M059J (cell line): ENCODE data around the gene EPX. TPM values are rescaled to one million over a fixed set of nuclear protein-coding genes. Genes with fewer than 3 reads are reported as not detected.
A peak's percentile ranks its signal among the peaks of the same experiment; 100 is the strongest.

Experiments
- DNase-seq: peaks from one replicate; pipeline ENCODE4 v3.0.0-alpha.2; 2012; ENCODE audit warnings: low read depth
- total RNA-seq: library from RNA; depleted of rRNA; stranded (reverse); fragments of >200 nt; shearing (Covaris generic); gene quantifications from 2 replicates; pipeline ENCODE4 v1.2.3, GENCODE V29; 2014

Gene EPX
- total RNA-seq, 1 experiment from 2014 or later, result not detected

DNA sequence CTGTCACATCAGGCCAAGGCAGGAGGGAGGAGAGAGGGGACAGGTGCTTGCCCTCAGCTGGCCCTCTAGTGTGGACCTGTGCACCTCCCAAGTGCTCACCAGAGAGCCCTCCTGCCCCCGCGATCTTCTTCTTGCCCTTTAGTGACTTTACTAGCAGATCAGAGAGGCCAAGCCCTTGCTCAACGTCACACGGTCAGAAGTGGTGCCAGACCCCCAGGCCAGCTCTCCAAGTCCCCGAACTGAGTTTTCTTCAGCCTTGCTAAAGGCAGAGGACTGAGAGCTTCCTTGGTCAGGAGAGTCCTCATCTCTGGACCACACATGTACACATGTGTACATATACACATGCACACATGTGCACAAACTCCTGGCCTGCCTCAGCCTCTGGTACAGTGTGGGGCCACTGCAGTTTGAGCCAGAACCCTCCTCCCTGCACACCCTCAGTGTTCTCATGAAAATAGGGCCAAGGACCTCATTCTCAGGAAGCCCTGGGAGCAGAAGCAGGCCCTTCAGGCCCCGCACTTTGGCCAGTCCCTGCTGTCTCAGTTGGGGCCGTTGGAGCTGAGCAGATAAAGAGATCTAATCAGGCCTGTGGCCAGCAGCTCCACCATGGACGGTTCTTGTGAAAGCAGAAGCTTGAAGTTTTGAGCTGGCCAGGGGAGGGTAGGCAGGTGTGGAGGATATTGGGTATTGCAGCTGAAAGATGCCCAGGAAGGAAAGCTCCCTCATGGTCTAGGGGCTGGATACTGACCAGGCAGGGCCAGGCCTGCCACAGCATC, 7.4 kb upstream of the EPX start:
- no peak for DNase-seq

DNA sequence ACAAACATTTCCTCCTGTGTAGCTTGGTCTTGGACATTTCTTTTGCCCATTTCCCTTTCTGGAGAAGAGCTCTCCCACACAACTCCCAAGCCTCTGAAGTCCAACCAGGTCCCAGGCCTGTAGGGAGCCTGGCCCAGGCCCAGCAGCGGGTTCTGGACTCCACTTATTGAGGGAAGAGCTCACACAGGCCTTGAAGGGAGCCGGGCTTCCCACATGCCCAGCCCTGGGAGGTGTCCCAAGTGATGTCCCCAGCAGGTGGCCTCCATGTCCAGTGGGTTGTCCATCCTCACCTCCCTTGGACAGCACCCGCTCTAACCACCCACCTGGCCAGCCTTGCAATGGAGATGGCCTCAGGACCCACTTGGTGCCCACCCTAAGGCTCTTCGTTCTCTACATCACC, 5.9 kb upstream of the EPX start:
- no peak for DNase-seq

DNA sequence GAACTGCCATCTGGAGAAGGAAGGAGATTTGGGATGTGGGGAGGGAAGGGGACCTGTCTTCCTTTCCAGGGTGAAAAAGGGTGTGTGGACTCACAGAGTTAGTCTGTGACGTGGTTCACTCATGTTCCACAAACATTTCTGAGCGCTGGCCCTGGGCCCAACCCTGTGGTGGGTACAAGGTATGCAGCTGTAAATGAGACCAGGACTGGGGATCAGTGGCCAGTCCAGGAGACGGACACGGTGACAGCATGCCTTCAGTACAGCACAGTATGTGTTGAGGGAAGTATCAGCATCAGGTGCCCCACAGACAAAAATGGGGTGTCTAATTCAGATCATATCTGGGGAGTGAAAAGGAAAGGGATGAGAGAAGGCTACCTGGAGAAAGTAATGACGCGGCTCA, 5.5 kb upstream of the EPX start:
- no peak for DNase-seq

DNA sequence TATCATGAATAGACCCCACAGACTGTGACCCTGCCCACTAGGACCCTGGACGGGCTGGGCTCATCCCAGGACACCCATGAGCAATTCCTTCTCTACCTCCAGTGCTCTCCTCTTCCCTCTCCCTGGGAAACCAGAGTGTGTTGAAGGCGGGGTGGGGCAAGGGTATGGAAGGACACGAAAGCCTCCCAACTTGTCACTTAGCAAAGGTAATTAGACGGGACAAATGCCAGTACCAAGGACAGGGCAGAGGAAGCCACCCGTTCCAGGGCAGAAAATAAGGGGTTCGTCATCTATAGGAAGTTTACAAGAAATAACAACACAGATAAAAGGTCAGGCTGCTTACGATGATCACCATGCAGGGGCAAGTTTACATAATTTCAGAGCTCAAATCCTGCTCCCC, 4.9 kb upstream of the EPX start:
- DNase-seq, result no peak

DNA sequence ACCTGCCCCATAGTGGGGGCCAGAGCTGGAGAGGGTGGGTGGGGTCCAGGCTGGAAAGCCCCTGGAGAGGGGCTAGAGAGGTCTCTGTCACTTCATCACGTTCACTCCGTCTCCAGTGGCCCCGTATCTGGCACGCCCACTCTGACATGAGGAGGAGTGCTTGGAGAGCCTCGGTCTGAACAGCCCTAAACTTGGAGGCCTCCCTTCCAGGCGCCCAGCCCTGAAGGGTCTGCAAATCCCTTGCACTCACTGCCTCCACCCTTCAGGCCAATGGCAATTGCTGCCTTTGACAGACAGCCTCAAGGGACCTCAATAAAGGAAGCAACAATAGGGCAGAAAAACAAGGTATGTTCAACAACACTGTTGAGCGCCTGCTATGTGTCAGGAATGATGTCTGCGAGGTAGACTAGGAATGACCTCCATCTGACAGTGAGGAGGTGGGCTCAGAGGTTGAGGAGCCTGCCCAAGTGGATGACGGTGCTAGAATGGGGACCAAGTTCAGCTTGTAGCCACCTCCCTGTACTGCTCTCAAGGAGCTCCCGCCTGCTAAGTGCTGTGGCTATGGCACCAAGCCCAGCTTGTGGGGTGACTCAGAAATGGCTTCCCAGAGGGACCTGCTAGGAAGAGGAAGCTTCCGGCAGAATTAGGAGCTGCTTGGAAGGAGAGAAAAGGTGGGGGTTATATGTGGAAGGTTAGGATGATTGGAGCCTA, 2.9 kb upstream of the EPX start:
- DNase-seq, result peak; percentile 94

DNA sequence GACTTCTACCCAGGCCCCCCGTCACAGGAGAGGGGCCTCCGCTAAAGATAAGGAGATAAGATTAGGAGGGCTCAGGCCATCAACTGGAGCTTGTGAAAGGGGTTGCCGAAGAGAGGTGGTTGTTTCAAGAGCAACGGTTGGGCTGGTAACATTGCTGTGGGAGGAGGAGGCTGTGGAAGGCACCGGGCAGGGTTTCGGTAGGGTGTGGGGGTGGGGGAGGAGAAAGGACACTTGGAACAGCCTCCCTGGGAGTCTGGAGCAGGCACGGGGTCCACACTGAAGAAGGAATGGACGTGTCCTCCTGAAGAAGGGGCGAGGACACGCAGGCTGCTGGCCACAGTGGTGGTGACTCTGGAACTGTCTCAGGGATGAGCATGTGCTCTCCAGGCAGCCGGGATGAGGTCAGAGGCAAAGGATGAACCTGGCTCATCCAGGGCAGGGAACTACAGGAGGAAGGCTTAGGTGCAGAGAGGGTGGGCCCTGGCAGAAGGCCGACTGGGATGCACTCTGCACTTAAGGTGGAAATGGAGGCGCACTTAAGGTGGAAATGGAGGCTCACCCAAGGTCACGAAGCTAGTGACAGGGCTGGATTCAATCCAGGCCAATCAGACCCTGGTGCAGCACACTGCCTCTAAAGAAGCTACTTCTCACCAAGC, 1.2 kb upstream of the EPX start:
- no peak for DNase-seq

DNA sequence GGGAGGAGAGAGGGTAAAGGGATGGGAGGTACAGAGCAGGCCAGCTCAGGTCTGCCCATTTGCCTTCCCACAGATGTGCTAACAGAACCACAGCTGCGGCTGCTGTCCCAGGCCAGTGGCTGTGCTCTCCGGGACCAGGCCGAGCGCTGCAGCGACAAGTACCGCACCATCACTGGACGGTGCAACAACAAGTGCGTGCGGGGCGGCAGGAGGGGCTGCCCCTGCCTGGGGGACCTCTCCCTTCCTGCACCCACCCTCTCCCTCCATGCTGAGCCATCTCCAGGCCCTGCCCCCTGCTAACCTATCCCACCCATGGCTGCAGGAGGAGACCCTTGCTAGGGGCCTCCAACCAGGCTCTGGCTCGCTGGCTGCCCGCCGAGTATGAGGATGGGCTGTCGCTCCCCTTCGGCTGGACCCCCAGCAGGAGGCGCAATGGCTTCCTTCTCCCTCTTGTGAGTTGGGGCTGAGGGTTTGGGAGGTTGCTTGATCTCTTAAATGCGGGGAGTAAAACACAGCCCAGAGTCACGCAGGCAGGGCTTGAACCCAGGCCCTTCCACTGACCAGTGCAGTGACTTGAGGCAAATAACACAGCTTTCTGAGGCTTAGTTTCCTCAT, 1.2 kb downstream of the EPX start:
- DNase-seq, result no peak

DNA sequence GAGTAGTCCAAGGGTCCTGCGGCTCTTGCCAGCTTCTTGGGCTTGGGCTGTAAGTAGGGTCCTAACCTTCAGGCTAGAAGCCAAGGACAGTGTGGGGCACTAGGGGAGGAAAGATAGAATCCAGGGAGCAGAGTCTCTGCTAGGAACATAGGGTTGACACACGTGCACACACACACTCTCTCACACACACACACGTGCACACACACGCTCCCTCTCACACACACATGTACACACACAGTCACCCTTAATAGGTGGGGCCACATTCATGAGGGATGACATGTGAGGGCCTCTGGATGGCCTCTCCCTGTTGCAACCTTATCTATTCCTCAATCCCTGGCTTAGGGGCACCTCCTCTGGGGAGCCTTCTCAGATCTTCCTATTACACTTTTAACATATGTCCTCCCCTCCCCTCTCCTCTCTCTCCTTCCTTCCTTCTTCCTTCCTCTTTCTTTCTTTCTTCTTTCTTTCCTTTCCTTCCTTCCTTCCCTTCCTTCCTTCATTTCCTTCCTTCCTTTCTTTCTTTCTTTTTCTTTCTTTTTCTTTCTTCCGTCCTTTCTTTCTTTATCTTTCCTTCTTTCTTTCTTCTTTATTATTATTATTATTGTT, 3.1 kb downstream of the EPX start:
- no peak for DNase-seq

DNA sequence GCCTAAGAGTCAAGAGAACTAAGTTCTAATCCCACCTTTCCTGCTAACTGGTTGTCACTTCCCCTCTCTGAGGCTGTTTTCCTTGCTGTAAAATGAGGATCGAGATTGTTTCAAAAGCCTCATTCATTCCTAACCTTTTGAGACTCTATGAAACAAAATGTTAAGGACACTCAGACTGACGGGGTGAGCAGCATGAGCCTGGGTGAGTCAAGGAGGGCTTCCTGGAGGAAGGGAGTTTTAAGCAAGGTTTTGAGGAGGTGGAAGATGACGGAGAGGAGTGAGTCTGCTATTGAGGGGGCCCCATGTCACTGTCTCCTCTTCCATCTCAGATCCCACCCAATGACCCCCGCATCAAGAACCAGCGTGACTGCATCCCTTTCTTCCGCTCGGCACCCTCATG, 4.1 kb downstream of the EPX start:
- no peak for DNase-seq

DNA sequence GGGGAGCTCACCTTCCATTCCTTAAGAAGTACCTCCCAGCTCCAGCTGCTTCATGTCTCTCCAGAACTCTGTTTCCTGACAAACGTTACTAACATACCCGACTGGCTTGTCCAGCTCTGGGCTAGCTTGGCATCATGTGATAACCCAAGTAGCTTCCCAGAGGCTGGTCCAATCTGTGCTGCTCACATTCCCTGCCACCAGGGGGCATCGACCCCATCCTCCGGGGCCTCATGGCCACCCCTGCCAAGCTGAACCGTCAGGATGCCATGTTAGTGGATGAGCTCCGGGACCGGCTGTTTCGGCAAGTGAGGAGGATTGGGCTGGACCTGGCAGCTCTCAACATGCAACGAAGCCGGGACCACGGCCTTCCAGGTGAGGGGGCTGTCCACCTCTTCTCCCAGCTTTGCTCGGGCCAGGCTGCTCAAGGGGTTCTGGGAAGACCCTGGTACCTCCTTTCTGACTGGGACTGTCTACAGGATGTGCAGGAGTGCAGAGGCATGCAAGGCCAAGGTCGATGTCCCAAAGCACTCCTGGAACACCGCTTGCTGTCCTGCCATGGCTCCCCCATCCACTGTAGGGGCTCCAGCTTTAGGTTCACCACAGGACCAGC, 7.6 kb downstream of the EPX start:
- DNase-seq, result peak; percentile 61

DNA sequence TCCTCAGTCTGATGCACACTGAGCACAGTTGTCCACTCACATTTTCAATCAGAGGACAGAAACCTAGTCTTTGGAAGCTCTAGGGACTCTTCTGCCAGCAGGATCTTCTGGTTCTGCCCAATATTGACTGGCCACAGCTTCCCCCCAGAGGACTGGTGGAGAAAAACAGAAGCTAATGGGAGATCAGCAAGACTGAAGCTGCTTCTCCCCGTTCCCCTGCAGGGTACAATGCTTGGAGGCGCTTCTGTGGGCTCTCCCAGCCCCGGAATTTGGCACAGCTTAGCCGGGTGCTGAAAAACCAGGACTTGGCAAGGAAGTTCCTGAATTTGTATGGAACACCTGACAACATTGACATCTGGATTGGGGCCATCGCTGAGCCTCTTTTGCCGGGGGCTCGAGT, 10.3 kb downstream of the EPX start:
- no peak for DNase-seq

DNA sequence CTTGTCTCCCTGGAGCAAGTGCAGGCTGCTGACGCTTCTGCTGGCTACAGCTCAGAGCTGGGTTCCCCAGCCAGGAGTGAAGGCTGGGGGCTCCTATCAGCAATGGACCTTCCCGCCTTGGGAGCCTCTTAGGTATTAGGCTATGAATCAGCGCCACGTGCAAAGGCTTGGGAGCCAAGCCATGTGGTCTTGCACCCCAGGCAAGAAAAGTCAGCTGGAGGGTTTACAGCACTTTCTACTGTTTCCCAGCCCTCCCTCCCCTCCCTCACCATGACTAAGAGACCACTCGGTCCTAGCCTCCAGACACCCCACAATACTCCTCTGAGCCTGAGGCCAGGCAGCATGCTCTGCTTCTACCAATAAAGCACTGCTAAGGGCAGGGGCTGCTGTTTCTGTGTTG, 12.3 kb downstream of the EPX start:
- DNase-seq, result peak; percentile 15

DNA sequence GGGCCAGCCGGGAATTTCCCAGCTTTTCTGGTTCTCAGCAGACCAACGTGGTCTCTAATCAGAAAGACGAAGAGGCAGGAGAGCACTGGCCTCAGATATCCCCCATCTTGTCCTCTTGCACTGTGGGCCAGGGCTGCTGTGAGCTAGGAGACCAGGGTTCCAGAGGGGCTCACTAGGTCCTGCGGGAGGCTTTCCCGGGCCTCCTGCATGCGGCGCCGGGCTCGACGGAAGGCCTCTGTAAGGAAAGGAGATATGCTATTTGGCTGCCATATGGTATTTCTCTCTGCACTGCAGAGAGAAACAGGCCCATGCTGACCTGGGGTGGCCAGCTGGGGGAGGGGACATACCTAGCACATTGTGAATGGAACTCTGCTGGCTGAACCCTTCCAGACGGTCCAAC, 13.4 kb downstream of the EPX start:
- no peak for DNase-seq

DNA sequence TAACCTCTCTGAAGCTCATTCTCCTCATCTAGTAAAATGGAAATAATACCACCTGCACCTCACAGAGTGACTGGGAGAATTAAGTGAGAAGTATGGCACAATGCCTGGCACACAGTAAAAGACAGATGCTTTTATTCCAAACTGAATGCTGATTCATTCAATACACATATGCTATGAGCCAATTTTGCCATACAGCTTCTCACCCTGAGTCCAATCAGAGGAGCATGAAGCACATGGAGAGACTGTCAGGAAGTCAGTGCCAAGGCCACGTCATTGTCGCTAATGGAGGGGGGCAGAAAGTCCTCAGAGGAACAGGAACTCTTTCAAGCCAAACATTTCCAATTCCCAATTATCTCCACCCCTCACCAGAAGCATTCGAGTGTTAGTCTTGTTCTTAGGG, 14.9 kb downstream of the EPX start:
- no peak for DNase-seq

DNA sequence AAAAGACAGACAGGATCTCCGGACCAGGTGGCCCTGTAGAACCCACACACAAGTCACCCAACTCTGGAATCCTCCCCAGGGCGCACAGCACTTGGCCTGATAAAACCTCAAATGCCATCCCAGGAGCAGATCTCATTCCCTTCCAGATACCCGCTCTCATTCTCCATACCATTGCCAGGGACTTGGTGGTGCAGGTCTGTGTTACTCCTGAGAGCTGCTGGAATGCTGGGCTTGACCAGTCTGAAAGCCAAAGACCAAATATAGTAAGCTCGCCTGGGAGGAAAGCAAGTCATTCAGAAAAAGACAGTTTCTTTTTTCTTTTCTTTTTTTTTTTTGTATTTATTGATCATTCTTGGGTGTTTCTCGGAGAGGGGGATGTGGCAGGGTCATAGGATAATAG, 15.8 kb downstream of the EPX start:
- no peak for DNase-seq

DNA sequence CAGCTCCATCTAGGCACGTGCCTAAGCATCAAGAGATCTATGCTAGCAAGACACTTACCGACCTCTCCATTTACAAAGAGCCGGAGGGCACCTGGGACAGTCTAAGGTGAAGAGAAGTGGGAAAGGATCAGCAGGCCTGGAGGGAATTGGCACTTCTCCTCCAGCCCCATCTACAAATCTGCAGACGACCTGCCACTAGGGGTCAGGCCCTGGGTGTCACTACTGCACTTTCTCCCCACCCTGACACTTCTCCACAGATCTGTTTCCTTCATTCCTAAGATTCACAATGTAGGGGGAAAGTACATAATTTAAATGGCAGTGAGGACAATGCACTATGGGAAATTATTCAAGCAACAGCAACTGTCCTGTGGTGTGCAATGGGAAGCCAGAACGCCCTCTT, 18.4 kb downstream of the EPX start:
- no peak for DNase-seq

DNA sequence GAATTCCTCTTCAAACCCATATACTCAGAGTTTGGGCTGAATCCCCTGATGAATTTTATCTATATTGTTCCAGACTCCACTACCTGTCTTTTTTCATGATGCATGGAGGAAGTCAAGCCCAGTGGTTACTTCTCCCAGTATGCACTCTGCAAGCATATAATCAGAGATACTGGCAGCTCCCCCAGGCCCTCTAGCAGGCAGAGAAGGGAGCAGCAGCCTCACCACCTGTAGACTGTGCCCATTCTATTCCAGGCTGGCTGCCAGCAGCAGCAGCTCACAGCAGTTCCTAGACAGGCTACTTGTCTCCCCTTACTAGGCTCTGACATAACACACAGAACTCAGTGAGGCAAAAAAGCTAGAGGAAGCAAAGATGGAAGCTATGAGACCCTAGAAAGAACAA, 23.2 kb downstream of the EPX start:
- DNase-seq, result no peak

DNA sequence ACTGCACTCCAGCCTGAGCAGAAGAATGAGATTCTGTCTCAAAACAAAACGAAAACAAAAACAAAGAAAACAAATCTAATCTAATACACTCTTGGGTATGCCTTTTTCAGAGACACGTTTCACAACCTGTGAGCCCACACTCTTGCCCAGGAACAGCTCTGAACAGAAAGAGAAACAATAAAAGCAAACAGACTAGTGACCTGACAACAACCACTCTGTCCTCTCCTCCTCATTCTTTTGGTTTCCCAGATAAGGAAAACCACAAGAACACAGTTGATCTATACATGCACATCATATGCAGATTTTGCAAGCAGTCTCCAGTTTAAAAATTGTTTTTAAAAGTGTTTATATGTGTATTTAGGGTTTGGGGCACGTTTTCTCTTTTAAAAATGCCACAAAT, 25.2 kb downstream of the EPX start:
- no peak for DNase-seq

DNA sequence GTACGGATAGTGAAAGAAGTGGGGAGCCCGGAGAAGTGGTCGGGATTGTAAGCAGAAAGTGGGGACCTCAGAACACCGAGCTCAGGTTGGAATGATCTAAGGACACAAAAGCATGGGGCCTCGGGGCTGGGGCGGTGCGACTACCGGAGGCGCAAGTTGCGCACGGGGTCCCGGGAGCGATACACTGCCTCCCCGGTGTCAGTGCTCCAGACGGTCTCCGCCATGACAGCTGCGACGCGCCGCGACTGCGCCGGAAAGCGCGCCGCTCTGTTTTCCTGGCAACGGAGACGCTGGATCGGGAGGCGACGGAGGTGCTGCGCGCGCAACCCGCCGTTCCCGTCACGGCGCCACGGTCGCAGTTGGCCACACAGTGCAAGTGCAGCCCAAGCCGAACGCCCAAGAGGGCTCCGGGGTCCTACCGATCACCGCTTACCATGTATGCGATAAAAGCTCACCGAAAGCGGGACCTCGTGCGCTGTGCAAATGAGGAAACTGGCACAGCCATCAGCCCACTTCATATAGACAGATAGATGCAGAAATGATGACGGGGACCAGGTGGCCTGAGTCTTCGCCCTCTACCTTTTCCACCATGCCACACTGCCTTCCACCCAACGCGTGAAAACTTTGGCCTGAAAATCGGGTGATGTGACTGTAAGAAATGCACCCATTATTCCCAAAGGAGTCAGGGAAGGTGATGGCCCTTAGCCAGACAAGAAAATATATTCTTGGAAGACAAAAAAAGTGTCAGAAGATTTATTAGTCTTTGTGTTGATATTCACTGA, 26.7 kb downstream of the EPX start, which contains the start of gene MKS1:
TSS of gene MKS1 (minus strand) at position 249 of the 782 bp plus-strand sequence. CDS start at position 224, 25 bp downstream.
- peak; percentile 87 for DNase-seq

DNA sequence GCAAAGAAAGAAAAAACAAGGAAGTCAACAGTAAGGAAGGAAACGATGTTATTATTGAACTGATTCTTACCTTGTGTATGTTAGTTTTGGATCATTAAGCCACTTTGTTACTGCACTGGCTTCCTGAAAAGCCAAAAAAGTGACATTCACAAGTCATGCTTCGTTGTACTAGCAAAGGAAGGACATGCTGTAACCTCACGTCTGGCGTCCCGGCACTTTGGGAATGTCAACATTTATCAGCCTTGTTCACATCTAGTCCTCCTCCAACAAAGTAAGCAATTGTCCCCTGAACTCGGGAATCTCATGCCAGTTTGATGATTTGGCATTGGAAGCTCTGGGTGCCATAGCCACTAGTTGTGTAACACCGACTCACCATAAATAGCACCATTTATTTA, 27.3 kb downstream of the EPX start:
- peak; percentile 32 for DNase-seq

DNA sequence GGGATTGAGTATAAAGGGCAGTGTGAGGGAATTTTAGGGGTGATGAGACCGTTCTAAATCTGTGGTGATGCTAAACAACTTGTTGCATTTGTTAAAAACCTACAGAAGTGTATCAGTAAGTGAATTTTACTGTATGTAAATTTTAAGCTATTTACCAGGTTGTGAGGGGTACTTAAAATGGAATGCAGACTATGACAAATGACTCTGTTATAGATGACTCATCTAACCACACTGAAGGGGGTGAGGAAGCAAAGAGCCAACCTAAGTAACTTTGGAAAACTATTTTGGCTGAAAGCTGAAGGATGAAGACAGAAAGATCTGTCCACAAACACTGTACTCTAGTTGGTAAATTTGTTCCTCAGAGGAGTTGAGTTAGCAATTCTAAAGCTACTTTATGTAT, 31.8 kb downstream of the EPX start:
- DNase-seq, result peak; percentile 78
